Frontal cortex (tissue), 4 donors: ENCODE data around the gene PTPRN2. TPM values are rescaled to one million over a fixed set of nuclear protein-coding genes. Genes with fewer than 3 reads are reported as not detected.

Source experiments
- DNase-seq, 2 donors: peaks; one replicate each; pipeline ENCODE4 v3.0.0; 2012; ENCODE audit warnings: low spot score in 2 of 2
- FAIRE-seq: peaks from 2 replicates; lab custom pipeline; 2012; peaks lifted over from hg19 to GRCh38; lab: Jason Lieb, UNC
- total RNA-seq: library from RNA; depleted of rRNA; stranded (reverse); fragments of >200 nt; gene quantifications from one replicate; pipeline ENCODE4 v1.2.3, GENCODE V29; 2014
- donor health status: control.
- donor health status: control.
- donor health status: control.

PTPRN2 gene
- total RNA-seq, 1 donor from 2014 or later = 52.2 TPM

DNA sequence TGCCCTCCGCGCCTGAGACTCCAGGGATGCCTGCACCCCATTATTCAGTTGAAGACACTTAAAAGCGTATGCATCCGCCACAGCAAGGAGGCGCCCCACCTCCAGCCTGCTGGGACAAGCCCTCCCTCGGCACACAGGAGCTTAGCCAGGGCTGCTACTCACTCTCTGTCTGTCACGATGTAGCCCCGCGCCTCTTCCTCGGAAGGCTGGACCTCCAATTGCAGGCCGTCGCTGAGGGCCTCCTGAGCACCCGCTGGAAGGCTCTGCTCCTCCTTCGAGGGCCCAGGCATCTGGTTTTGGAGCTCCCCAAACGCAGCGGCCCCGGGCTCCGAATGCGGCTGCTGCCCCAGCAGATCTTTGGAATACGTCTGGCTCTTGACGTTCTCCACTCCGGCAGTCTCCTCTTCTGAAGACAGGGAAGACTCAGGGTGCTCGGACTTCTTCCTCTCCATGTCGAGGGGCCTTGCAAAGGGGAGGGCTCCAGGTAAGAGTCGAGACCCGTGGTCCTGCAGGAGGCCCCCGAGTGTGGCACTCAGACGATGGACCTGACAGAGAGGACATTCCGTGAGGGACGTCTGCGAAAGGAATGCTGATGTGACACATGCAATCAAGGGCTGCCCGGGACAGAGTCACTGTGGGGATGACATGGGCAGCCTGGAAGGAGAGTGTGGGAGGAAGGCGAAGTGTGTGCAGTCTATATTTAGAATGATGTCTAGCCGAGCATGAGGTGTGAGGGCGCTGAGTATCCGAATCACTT is 453.9 kb downstream of the PTPRN2 start:
- FAIRE-seq = no peak
- peak in 1 of 2 donors; percentile 60 for DNase-seq

DNA sequence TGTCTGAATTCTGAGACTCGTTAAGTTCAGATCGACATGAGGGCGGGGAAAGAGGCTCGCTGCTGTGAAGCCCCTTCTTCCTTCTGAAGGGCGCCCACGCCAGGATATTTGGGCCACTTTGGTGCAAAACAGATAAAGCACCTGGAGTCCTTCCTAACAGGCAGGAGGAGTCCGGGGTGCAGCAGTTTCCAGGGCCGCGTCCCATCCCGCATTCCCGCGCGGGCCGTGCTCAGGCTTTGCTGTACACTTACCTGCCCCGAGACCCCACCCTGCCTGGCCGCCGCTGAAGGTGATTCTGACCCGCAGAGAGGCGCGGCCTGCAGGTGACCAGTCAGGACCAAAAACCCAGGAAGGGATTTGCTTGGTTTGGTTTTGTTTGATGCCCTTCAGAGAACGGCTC is 454.6 kb downstream of the PTPRN2 start:
- DNase-seq = no peak
- FAIRE-seq = no peak

DNA sequence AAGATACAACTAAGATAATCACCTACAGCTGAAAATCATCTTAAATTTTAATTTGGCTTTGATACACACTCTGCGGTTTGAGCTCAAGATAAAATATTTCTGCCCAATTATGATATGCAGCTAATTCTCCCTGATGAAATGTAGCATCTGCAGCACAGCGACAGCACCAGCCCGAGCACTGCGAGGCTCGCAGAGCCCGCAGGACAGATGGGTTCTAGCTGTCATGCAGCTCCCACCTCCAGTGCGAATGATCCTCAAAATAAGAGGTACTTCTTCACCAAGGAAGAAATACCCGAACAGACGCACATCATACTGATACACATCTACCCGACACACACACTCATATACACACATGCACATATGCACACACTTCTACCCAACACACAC is 457.6 kb downstream of the PTPRN2 start:
- FAIRE-seq = no peak
- DNase-seq = no peak

DNA sequence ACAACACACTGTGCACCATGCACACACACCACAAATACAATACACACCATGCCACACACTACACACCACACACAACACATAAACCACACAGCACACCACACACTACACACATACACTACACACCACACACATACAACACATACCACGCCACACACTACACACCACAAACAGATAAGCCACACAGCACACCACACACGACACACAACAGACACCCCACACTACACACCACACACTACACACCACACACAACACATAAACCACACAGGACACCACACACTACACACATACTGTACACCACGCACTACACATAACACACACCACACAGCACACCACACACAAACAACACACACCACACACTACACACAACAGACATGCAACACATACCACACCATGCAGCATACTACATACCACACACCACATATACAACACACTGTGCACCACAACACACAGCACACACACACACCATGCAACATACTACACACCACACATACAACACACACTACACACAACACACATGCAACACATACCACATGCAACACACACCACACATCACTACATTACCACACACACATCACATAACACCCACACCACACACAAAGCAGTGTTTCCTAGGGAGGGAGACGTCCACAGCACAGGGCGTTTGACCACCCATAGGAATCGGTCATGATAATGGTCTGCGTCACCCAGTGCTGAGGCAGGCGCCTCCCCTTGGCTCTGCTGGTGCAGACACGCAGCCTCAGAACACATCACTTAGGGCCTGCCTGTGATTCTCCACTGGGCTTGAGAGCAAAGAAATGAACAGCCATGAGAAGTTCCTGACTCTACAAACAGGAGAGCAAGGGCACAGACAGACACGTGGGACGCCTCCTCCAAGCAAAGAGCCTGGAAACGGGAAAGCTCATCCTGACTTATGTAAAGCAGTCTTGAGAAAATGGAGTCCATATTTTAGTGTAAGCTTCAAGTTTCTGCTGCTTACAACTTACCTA is 458.3 kb downstream of the PTPRN2 start:
- FAIRE-seq = no peak
- DNase-seq = no peak

DNA sequence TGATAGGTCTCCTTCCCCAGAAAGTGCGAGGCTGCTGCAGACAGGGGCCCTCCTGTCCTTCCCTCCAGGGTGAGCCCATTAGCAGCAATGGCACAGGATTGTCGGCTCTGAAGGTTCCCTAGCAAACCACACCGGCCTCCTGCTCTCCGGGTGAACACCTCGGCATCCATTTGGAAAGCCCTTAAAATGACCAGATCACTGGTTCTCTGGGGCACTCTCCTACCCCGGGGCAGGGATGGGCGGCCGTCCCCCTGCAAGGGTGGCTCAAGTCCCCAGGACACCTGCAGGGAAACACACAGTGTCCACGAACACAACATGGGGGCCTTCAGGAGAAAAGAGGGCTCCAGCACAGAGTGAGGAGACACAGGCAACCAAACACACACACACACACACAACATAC is 459.1 kb downstream of the PTPRN2 start:
- FAIRE-seq (no peak), DNase-seq (no peak)

DNA sequence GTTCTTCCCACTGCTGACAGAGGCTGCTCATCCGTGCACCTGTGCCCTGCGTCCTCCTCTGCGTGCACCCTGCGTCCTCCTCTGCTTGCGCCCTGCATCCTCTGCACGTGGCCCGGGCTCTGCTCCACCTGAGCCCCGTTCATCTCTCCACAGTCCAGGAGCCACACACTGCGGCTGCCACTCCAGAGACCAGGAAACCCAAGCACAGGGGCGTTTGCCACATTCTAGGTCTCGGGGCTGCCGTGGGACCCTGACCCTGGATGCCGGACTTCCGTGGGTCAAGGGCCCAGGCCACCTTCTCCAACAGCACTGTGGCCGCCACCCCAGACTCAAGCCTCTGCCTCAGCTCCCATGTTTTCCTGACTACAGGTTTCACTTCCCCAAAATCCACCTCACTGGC is 460.4 kb downstream of the PTPRN2 start:
- DNase-seq (no peak), FAIRE-seq (no peak)

DNA sequence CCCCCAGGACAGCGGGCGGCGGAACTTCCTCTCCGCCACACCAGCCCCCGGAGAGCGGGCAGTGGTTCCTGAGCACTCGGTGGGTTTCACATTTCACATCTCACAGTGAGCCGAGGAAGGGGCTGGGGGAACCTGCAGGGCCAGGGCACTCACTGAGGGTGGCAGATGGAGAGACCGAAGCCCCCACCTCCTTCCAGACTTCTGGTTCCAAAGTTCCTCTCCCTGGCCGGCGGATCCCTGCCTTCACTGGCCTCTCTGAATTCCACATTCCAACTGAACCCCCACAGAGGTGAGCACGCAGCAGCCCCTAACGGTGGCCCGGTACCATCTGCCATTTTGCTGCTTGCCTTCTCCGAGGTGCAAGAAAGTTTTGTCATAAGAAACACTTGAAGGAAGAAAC is 461.0 kb downstream of the PTPRN2 start:
- no peak for FAIRE-seq
- DNase-seq = no peak

DNA sequence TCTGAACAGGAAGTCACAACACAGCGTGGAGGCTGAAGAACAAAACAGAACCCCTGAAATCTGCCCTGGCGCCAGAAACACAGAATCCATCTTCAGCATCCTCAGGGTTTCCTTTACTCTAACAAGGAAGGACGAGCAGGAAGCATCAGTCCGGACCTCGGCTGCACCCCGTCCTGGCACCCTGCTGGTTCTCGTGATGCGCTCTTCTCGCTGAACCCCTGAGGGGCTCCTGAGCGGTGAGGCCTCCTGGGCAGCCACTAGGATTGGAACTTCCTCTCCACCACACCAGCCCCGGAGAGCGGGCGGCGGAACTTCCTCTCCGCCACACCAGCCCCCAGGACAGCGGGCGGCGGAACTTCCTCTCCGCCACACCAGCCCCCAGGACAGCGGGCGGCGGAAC is 461.9 kb downstream of the PTPRN2 start:
- no peak for FAIRE-seq
- no peak for DNase-seq

DNA sequence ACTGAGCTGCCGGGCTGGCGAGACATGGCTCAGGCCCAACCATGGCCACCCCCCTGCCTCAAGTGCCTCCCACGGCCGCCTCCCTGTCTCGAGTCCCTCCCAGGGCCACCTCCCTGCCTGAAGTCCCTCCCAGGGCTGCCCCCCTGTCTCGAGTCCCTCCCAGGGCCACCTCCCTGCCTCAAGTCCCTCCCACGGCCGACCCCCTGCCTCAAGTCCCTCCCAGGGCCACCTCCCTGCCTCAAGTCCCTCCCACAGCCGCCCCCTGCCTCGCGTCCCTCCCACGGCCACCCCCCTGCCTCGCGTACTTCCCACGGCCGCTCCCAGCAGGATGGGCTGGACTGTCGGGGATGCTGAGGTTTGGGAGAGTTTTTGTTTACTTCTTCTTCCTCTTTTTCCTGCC is 462.5 kb downstream of the PTPRN2 start:
- FAIRE-seq = no peak
- no peak for DNase-seq

DNA sequence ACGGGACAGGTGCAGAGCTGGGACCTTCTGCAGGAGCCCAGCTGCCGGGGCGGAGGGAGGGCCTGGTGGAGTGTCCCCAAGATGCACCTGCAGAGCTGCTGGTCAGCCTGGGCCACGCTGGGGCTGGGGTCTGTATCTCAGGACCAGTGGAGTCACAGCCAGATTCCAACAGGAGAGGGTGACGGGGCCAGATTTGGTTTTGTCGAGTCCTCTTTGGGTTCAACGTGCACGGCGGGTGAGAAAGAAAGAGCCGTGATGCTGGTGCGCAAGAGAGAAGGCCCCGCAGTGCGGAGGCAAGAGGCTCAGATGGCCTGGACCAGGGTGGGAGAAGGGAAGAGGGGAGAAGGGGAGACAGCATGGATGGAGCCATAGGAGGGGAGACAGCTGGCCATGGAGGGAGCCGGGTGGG is 462.9 kb downstream of the PTPRN2 start:
- no peak for FAIRE-seq

DNA sequence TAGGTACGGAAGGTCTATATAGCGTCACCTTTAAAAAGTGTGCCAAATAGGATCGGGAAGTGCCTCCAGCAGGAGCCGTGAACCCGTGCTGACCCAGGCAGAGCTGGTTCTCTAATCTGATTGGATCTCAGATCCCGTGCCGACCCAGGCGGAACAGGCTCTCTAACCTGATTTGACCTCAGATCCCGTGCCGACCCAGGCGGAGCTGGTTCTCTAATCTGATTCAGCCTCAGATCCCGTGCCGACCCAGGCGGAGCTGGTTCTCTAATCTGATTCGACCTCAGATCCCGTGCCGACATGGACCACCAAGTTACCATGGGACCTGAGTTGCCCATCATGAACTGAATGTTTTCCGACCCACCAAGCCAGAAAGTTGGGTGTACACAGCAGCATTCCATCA is 463.9 kb downstream of the PTPRN2 start:
- DNase-seq = no peak
- FAIRE-seq = no peak

More for the DNA sequence above, 462.9 kb downstream of the PTPRN2 start:
- DNase-seq = no peak

DNA sequence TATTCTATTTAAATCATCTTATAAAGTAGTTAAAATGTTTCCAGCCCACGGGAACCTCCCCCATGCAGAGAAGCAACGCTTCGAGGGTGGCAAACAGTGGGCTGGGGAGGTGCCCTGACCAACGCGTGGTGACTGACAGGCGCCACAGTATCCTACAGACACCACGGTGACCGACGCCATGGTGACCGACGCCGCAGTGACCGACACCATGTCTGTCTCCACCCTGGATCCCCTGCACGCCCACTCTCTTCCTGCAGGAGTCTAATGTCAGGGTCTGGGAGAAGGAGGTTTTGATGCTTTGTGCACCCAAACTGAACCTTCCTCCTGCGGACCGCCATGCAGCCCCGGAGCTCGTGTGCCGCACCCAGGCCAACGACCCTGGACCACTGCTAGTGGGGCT is 464.4 kb downstream of the PTPRN2 start:
- FAIRE-seq = no peak
- DNase-seq = no peak

DNA sequence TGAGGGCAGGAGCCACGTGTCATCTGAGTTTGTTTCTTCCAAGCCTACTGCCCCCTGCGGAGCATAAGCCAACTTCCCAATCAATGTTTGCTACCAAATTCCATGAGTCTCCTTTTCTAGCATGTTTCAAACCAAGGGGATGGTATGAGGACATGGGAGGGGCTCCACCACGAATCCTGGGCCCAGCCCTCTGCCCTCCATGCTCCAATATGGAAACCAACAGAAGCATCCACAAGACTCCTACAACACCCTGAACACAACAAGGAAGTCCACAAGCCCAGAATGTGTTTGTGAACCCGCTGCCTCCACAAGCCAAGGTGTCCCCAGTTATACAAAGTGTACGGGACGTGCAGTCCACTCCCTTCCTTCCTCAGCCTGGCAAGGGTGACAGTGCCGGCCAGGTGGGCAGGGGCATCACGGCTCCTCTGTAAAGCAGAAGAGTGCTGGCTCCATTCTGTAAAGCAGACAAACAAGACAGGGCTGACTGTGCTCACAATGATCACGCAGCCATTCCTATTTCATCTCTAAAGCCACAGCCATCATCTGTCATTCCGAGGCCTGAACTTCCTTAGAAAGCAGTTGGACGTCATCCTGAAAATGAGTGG is 466.1 kb downstream of the PTPRN2 start:
- FAIRE-seq (no peak), DNase-seq (no peak)

DNA sequence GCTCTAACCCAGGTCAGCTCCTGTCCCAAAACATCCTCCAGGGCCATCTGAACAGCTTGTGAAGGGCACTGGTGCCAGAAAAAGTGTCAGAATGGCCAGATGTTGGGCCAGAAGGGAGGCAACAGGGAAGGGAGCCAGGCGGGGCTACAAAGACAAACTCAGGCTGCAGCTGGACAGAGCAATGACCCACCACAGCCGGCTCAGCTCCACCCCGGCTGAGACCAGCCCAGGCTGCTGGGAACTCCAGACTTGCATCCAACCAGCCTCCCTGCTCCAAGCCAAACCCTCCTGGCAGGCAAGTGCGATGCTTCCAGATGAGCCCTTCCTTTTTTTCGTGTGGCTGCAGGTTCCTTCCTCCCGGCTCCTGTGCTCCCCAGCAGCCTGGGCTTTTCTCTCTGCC is 466.9 kb downstream of the PTPRN2 start:
- DNase-seq (no peak), FAIRE-seq (no peak)

DNA sequence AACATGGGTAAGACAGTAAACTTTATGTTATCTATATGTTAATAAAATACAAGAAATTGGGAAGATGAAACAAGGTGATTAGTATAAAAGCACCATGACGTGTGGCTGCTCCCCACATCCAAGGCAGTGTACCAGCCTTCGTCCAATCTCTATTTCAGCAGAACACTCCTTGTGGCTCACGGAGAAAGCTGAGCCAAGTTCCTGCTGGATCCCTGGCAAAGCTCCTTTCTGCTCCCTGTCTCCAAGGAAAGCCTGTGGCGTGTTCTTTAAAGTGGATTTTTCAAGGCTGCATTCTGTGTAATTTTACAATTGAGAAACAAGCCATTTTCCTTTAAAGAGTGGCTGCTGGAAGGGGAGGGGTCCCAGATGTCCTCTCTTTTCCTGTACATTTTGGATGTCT is 467.3 kb downstream of the PTPRN2 start:
- no peak for DNase-seq
- no peak for FAIRE-seq

DNA sequence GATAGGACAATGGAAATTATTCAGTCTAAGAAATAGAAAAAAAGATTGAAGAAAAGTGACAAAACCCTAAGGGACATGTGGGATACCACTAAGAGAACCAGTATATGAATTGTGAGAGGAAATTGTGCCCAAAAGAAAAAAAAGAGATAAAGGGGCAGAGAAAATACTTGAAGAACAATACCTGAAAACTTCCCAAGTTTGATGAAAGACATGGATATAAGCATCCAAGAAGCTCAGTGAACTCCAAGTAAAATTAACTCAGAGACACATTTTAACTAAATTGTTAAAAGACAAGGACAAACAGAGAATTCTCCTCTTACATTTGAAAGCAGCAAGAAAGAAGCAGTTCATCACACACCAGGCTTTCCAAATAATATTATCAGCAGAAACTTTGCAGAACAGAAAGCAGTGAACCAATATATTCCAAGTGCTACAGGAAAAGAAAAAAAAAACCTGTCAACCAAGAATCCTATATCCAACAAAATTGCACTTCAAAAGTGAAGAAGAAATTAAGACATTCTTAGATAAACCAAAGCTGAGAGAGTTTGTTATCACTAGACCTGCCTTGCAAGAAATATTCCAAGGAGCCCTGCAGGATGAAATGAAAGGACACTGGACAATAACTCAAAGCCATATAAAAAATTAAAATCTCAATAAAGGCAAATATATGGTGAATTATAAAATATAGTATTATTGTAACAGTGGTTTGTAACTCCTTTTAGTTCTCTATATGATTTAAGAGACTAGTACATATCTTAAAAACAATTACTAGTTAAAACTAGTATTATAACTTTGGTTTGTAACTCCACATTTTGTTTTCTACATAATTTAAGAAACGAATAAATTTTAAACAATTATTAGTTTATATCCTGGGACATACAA is 470.0 kb downstream of the PTPRN2 start:
- FAIRE-seq (no peak), DNase-seq (no peak)

DNA sequence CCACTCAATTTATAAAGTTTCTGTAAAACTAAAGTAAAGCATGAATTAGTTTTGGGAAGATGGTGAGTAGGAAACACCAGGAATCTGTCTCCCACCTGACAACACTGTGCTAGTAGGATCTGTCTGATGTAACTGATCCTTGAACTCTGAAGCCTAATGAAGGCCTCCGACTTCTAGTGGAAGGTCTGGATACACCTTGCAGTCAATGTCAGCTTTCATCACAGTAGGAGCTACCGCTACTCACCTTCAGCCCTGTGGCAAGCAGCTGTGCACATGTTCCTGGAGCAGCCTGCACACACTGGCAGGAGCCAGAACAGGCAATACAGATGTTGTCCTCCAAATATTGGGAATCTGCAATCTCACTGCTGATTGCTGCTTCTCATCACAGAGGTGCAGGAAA is 471.4 kb downstream of the PTPRN2 start:
- no peak for FAIRE-seq

DNA sequence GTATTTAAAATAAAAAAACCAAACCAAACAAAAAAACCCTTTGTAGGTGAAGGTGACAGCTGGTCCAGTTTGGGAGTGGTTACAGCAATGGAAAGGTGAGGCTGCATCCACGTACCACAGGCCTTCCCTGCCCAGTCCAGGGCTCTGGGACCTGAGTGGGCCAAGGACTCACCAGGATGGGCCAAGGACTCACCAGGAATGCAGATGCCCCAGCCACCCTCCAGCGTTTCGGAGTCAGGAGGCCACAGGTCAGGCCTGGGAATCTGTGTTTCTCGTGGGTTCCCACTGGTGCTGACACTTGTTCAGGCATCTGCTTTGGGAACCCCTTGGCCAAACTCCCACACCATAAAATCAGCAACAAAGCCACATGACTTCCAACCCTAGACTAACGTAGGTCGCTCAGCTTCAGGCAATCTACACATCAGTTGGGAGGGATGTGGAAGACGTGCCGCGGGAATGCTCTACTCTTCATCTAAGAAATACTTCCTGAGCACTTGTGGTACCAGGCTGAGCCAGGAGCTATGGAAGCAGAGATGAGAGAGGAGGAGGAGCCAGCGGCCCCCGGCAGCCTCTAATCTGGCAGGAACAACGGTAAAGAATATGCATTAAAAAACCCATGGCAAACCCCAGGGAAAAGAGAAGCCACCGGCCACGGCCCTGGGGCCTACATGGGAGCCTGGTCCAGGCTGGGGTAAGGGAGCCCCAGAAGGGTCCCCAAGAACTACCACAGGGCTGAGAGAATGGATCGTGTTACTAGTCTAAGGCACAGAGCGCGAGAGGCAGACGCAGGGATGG is 473.4 kb downstream of the PTPRN2 start:
- no peak for FAIRE-seq

More for the DNA sequence above, 471.4 kb downstream of the PTPRN2 start:
- no peak for DNase-seq

More for the DNA sequence above, 473.4 kb downstream of the PTPRN2 start:
- no peak for DNase-seq
